NCI-H748 (cell line): ENCODE measurements around the gene ARMH3.
A peak's percentile ranks its signal among the peaks of the same experiment; 100 is the strongest.

Experiments used
- DNase-seq: peaks from one replicate; lab custom pipeline; 2025; ENCODE audit not compliant: unreplicated experiment; lab: John Stamatoyannopoulos, UW

Gene ARMH3

DNA sequence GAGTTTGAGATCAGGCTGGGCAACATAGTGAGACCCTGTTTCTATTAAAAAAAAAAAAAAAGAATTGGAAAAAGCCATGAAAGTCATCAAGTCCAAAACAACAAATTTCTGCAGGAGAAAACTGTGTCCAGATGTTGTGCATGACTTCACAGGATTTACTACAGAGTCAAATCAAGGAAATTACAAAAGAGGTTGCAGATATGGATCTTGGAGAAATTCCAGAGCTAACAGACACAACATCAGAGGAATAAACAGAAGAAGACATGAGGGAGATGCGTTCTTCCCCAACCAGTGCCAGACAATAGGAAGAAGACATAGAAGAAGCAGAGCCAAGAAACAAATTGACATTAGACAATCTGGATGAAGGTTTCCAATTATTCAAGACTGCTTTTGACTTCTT, 188.0 kb downstream of the ARMH3 start:
- DNase-seq, result no peak

- no peak for DNase-seq
Observed at GRCh38 chr10:101859530-101859929, 196.4 kb downstream of the ARMH3 start.

DNA sequence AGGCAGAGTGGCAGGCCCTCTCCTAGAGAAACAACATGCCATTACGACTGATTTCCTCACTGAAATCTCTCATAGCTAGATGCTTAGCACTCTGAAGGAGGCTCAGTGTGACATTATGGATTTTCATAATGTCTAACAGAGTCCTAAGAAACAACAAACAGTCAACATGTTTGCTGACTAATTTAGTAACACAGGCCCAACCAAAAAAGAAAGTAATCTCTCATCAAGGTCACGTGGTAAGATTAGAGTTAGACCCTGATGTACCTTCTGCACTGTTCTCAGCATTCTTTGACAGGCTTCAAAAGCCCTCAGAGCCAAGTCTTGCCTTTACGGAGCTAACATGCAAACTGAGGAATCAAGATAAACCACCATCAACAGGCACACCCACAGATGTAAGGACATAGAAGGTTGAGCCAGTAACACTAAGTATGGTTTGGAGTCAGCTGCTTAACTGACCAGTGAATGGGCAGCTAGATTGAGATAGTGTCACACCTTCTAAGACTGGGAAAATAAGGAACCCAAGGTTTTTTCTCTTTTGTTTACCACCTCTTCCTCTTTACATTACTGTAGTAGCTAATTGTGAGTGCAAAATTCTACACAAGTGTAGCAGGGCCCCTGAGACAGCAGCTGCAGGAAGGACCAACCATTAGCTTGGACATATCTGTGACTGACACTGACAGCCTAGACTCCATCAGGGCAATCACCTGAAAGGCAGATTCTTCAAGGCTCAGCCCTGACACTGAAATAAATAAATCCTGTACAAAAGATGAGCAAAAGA, 197.1 kb downstream of the ARMH3 start:
- no peak for DNase-seq

DNA sequence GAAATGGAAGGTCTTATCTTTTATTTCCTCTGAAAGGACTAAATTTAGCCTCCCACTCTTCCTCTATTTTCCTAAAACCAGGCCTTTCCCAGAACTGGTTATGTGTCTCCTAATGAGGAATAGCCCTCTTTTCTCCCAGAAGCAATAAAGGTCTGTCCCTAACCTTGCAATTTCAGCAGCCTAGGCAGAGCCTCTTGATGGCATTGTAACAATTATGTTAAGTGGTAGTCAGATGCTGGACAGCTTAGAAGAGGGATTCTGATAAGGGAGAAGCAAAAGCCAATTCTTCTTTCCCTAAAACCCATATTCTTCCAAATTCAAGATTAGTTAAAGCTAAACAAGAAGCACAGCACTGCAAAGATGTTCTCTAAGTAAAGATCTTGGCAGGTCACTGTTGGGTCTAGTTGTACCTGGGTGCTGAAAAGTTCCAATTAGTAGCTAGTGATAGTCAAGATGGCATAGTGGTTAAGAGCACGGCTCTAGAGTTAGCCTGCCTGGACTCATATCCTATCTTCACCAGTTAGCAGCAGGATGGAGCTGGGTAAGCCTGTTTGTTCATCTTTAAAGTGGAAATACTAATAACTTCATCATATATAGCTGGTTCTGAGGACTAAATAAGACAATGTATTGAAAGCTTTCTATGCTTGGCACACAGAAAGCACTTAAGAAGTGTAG, 198.0 kb downstream of the ARMH3 start:
- no peak for DNase-seq

GRCh38 chr10:101856626-101857025, 199.3 kb downstream of the ARMH3 start:
- no peak for DNase-seq

DNA sequence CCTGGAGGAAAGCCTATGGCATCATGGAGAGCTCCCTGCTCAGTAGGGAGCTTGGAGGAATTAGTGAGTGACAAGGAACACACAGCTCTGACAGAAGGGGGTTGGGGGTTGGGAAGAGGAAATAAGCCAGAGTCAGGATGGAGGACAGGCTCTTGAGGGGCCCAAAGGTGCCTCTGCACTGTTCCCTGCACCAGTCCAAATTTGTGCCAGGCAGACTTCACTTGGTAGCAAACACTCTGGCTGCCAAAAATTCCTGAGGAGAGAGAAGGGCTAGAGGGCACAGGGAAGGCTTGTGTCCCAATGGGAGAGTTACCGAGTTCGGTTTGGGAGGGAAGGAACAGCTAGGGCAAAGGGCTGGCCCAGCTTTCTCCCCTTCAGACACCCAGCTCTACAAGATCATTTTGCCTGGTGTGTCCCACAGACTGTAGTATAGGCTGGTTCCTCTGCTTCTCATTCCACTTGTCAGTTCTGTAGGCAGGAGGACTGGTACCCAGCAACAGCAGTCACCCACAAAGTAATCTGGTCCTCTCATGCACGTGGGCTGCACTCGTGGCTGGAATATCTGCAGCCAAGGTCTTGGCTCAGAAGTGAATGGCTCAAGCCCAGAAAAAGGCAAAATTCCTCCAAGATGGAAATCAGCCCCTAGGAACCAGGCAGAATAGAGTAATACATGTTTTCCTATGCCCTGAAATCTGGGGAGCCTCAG, 204.4 kb downstream of the ARMH3 start:
- DNase-seq, result no peak

DNA sequence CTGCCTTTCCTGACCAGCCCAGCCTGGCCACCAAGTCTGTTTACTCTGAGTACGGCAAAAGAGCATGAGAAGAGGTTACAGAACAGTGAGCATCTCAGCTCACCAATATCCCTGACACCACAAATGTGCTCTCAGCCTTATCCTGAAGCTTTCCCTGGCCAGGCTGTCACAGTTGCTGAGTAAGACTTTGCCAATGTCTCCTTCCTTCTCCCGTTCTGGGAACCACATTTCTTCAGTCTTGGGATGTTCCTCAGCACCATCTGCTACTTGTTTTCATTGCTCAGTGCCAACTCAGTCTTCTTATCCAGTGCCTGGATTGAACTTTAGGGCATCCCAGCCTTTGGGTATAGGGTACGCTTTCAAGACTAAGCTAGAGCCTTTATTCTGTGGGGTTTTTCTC, 205.2 kb downstream of the ARMH3 start:
- no peak for DNase-seq

DNA sequence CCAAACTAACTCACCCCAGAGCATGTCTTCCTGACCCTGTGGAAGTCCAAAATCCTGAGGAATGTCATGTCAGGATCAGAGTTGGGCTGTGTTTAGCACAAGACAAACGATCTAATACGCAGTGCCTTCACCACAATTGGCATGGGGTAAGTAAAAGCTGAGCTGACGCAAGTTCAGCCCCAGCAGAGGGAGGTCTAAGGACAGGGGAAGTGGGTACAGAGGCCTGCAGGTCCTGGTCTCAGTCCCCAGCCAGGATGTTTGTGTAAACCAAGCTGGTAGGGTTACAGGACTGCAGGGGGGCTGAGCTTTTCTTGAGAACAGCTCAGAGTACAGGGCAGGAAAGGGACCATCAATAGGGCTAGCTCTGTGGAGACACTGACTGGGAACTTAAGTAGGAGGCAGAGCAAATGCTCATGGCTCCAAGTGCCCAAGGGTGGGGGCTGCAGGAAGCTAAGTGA, 207.1 kb downstream of the ARMH3 start:
- DNase-seq, result no peak

DNA sequence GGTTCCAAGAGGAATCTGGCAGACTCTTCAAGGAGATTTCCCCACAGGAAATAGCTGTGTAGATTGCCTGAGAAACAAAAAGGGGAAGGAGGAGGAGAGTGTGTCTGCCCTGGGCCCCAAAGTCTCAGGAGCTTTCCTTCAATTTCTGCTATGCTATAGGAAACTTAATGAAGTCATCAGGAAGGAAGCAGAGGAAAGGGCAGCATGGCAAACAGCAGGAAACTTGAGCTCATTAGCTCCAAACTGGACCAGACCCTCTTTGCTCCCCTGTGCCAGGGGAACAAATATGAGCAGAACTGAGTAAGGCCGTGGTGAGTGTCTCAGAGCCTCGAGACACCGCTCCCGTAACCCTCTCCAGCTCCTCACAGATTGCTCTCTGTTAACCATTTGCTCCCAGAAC, 207.6 kb downstream of the ARMH3 start:
- DNase-seq, result no peak

DNA sequence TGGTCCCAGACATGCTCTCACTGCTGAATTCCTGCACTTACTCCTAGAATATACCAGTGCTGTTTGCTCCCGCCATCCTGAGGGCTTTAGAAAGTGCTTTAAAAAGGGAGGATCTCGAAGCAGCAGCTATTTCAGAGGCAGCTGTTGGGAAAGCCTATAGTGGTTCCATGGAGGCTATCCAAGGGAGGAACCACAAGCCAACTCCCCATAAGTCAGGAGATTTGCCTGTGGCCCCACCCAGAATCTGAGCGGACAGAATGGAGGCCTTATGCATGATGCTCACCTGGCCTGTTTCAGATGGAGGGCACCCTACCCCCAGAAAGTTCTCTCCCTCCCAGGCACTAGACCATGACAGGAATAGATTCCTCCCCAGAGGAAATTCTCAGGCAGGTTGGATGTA, 210.1 kb downstream of the ARMH3 start:
- DNase-seq, result no peak

DNA sequence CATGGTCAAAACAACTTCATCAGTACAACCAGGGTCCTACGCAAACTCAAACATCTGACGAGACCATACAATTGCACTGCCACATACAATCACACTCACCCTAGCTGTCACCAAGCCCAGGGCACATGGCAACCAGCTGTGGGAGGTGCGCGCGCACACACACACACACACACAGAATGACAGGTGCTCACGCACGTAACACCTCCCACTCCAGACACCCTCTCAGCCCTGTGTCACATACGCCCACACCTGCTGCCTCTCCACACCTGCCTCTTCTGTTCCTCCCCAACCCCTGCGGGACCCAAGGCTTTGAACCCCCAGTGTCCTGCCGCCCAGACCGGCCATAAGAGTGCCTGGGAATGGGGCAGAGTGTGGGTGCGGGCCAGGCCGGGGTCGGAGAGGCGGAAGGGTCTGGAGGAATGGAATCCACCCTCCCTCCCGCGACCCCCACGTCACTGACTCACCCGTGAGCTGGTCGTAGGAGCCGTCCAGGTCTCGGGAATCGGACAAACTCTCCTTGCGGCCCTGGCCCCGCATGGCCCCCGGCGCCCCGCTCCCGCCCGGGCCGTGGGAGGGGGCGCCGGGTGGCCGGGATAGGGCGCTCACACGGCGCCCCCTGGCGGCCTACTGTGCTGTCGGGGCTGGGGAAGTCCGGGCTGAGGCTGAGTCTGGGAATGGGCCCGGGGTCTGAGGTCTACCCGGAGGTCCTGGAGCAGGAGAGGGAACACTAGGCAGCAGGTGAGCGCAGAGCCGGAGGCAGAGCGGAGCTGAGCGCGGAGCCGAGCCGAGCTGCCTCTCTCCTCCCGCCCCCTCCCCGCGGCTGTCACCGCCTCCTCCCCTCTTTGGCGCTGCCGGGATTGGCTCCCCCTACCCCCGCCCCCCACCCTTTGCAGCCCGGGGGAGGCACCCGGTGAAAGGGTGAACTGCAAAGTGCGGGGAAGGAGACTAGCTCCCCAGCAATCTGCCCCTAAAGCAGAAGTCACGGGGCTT, 212.6 kb downstream of the ARMH3 start, which contains the start of gene KCNIP2:
Gene KCNIP2 (minus strand): TSS at position 769 of the 990 bp plus-strand sequence. CDS start 232 bp downstream, at position 537.
- peak; percentile 58 for DNase-seq

- no peak for DNase-seq
Observed at GRCh38 chr10:101841826-101842225, 214.1 kb downstream of the ARMH3 start.

- DNase-seq, result peak; percentile 81
Observed at GRCh38 chr10:101840741-101841453, 215.1 kb downstream of the ARMH3 start.

GRCh38 chr10:101840102-101840684, 215.8 kb downstream of the ARMH3 start:
- DNase-seq, result peak; percentile 57

GRCh38 chr10:101839416-101840063, 216.4 kb downstream of the ARMH3 start:
- peak; percentile 48 for DNase-seq

DNA sequence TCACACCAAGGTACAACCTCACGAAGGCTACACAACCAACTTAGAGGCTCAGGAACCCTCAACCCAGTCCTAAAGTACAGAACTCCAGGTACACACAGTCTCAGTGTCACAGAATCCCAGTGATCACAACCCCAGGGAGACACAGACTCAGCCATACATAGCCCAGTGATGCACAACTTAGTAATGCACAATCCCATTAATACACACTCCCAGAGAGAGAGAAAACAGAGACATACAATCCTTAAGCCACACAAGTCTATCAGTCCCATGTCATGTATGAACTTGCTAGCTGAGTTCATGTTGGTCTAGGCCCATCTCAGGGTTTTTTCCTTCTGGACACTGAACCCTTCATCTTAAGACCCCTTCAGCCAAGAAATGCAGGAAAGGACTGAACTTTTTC, 217.0 kb downstream of the ARMH3 start:
- DNase-seq, result no peak

DNA sequence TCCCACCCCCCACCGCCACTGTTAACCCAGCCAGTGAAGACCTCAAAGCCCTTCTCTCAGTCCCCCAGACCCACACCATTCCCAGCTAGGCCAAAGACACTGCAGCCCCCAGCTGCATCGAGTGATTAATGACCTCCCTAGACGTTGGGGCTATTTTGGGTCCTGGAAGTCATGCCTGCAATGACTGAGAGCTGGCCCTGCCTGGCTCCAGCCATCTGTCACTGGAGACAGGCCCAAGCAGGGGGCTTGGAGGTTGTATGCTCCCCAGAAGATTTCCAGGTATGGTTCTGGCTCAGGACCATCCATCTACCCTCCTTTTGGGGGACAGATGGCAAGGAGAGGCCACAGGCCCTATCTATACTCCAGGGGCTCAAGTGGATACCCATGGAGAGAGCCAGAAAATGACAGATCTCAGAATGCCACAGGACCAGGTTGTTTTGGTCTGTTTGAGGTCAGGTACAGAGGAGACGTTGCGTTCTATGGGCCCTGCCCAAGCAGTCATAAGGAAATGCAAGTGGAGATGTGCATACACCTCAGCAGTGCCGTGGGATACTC, 217.5 kb downstream of the ARMH3 start:
- no peak for DNase-seq

DNA sequence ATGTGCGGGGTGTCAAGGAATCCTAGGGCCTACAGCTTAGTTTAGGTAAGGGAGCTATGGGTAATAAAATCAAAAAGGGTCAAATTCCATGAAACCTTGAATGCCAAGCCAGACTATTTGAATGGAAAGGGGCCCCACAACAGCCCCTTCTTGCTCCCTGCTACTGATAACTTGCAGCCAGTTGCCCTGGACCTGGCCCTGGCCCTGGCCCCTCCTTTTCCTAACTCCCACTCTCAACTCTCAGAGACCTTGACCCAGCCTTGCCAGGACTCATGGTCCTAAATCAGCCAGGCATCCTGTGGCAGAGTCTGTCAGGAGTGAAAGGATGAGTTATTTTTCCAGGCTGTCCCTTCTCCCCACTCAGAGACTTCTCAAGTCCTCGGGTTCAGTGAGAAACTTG, 218.2 kb downstream of the ARMH3 start:
- no peak for DNase-seq

DNA sequence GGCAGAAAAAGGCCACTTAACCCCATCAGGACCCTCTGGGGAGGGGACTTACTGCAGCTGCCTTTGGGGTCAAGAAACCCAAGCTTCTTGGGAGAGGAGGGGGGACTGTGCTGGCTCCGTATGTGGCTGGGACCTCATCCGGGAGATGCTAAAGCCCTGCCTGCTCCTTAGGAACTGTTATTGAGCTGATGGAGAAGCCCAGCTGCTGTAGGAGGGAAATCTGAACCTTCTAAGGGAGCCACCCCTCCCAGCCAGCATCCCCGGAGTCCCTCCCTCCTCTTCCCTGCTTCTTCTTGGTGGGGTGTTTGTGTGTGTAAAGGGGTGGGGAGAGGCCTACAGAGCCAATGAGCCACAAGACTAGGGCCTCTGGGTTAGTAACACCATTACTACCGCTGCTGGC, 220.6 kb downstream of the ARMH3 start:
- DNase-seq, result no peak
